ENCODE measurements around the gene ANKMY1. TPM values are rescaled to one million over a fixed set of nuclear protein-coding genes. Genes with fewer than 3 reads are reported as not detected.

The ANKMY1 gene
- total RNA-seq, 2 donors from 2014 or later = 3.7 to 7.9 TPM

DNA sequence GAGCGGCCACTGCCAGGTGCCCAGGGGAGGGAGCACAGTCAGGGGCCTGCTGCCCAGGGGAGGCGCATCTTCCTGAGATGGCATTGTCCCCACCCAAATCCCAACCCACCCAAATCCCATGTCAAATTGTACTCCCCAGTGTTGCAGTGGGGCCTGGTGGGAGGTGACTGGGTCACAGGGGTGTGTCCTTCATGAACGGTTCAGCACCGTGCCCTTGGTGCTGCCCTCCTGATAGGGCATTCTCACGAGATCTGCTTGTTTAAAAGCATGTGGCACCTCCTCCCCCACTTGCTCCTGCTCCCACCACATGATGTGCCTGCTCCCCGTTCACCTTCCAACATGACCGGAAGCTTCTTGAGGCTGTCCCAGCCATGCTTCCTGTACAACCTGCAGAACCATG lies 27.6 kb downstream of the ANKMY1 start:
- Histone ChIP-seq H3K36me3 (no peaks in the 10 kb centered on the region), H3K27ac (no peak overlapping the region), H3K27me3 (no peaks in the 10 kb centered on the region), H3K9me3 (peaks cover 0 to 24% of the 10 kb centered on the region in 2 donors), H3K4me3 (no peak overlapping the region), H3K4me1 (no peaks in the 10 kb centered on the region)
- no peak for DNase-seq (ENCODE audit: low spot score)
- TF ChIP-seq, protein P1, sequence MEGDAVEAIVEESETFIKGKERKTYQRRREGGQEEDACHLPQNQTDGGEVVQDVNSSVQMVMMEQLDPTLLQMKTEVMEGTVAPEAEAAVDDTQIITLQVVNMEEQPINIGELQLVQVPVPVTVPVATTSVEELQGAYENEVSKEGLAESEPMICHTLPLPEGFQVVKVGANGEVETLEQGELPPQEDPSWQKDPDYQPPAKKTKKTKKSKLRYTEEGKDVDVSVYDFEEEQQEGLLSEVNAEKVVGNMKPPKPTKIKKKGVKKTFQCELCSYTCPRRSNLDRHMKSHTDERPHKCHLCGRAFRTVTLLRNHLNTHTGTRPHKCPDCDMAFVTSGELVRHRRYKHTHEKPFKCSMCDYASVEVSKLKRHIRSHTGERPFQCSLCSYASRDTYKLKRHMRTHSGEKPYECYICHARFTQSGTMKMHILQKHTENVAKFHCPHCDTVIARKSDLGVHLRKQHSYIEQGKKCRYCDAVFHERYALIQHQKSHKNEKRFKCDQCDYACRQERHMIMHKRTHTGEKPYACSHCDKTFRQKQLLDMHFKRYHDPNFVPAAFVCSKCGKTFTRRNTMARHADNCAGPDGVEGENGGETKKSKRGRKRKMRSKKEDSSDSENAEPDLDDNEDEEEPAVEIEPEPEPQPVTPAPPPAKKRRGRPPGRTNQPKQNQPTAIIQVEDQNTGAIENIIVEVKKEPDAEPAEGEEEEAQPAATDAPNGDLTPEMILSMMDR (IDR thresholded peaks at IDR 0.05) = no peak

DNA sequence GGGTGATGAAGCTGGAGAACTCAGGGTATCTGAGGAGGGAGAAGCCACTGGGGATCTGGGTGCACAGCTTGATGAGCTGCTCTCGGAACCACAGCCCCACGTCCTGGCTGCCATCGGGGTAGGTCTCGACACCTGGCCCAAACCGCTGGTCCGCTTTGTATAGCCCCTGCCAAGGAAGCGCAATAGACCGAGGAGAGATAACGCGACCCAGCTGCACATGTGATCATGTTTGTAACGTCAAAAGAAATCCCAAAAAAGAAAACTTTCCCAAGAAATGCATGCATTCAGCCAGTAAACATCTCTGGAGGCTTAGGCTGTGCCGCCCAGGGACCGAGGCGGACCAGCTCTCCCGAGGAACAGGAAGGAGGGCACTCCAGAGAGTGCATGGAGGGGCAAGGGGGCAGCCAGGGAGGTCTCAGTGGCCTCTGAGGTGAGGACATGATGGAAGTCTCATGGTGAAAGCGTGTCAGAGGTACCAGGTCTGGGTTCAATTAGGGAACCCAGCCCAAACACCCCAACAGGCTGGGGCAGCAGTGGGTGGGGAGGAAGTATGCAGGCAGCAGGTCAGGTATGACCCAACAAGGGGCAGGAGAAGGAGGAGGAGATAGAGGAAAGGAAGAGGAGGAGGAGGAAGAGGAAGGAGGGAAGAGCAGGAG lies 28.3 kb downstream of the ANKMY1 start:
- Histone ChIP-seq H3K27me3 (no peaks in the 10 kb centered on the region), H3K27ac (no peak overlapping the region), H3K36me3 (no peaks in the 10 kb centered on the region), H3K4me1 (no peaks in the 10 kb centered on the region), H3K4me3 (no peak overlapping the region), H3K9me3 (peaks cover 0 to 24% of the 10 kb centered on the region in 2 donors)
- TF ChIP-seq, protein P1 (IDR thresholded peaks at IDR 0.05) = no peak
- DNase-seq (ENCODE audit: low spot score) = no peak

DNA sequence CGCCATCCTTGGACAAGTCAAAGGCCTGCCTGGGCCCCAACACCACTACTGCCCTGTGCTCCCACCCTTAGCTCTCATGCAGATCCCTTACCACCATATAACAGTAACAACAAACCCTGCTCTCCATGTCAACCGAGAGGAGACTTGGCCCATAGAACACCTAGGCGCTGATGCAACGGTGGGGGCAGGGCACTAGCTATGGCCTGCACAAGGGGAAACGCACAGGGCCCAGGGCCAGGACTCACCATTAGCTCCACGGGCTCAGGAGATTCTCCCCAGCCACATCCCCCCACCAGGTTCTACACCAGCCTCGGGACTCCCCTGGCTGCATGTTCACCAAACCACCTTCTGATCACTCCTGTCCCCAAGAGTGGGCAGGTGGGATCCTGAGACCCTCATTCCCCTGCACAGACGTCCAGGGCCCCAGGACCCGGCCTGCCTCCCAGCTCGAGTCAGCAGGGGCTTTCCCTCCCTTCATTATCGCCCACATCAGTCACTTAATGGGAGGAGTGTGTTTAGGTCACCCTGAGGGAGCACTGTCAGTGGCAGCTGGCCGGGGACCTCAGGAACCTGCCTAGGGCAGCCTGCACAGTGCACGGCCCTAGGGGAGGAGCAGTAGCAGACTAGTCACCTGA lies 29.3 kb downstream of the ANKMY1 start:
- TF ChIP-seq, protein P1 (IDR thresholded peaks at IDR 0.05) = no peak
- Histone ChIP-seq H3K4me1 (no peaks in the 10 kb centered on the region), H3K36me3 (peaks cover 5% of the 10 kb centered on the region), H3K27ac (no peak overlapping the region), H3K4me3 (no peak overlapping the region), H3K9me3 (peaks cover 0 to 24% of the 10 kb centered on the region in 2 donors), H3K27me3 (no peaks in the 10 kb centered on the region)
- no peak for DNase-seq (ENCODE audit: low spot score)

DNA sequence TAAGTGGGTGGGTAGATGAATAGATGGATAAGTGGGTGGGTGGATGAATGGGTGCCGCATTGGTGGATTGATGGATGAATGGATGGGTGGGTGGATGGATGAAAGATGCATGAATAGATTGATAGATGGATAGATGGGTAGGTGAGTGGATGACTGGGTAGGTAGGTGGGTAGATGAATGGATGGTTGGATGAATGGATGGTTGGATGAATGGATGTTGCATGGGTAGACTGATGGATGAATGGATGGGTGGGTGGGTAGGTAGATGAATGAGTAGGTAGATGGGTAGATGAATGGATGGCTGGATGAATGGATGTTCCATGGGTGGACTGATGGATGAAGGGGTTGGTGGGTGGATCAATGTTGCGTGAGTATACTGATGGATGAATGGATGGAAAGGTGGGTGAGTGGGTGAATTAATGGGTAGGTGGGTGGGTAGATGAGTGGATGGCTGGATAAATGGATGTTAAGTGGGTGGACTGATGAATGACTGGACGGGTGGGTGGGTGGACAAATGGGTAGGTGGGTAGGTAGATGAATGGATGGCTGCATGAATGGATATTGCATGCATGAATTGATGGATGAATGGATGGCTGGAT lies 30.5 kb downstream of the ANKMY1 start:
- peaks cover 0 to 19% of the 10 kb centered on the region in 2 donors for H3K9me3 ChIP-seq
- no peaks in the 10 kb centered on the region for H3K27me3 ChIP-seq
- TF ChIP-seq, protein P1 (IDR thresholded peaks at IDR 0.05) = no peak
- H3K4me3 ChIP-seq = no peak overlapping the region
- no peak overlapping the region for H3K27ac ChIP-seq
- H3K36me3 ChIP-seq = peaks cover 9% of the 10 kb centered on the region
- DNase-seq (ENCODE audit: low spot score) = no peak
- H3K4me1 ChIP-seq = no peaks in the 10 kb centered on the region

DNA sequence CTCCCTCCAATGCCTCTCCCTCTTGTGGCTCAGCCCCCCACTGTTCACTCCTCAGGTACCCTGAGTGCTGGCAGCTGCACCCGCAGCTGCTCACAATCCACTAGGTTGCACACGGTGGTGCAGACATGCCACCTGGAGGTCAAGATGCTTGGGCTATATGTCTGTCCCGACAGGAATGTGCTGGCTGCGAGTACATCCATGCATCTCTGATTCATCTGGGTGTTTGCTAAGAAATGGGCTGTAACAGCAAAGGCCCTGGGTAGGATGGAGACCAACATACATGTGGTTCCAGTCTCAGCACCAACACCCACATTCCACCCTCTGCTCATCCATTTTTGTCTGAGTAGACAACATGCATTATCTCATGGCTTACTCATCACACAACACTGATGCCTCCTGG lies 31.3 kb downstream of the ANKMY1 start:
- no peaks in the 10 kb centered on the region for H3K4me1 ChIP-seq
- H3K36me3 ChIP-seq = peaks cover 9% of the 10 kb centered on the region
- H3K9me3 ChIP-seq = peaks cover 0 to 11% of the 10 kb centered on the region in 2 donors
- no peaks in the 10 kb centered on the region for H3K27me3 ChIP-seq
- no peak overlapping the region for H3K4me3 ChIP-seq
- no peak for DNase-seq (ENCODE audit: low spot score)
- H3K27ac ChIP-seq = no peak overlapping the region
- TF ChIP-seq, protein P1 (IDR thresholded peaks at IDR 0.05) = no peak
